GM23338 (cell line): Measurements from ENCODE around the gene STIL. TPM values are rescaled to one million over a fixed set of nuclear protein-coding genes. Genes with fewer than 3 reads are reported as not detected.
"Not testable (repeated sequence)": the region's sequence is repeated elsewhere in the genome, so short reads cannot be mapped to it uniquely, and the experiment has no call there.

ENCODE experiments used
- ATAC-seq: fragments of 200-7000 bp; cut with Tn5 transposase; 3 replicates; pipeline ENCODE4 v1.9.1; 2020
- DNase-seq: peaks from one replicate; pipeline ENCODE4 v3.0.0-alpha.2; 2015; ENCODE audit warnings: low spot score
- H2AFZ ChIP-seq: fragments of 200-600 bp; sonication (generic); 2 replicates; pipeline ENCODE4 v1.8.0; 2016; ENCODE audit warnings: antibody characterized with exemption, mild to moderate bottlenecking, moderate library complexity
- H3F3A ChIP-seq: fragments of 200-600 bp; sonication (generic); replicated peaks from 2 replicates; pipeline ENCODE4 v1.8.0; 2017; ENCODE audit warnings: antibody characterized with exemption, mixed run types, low read depth
- H3K27ac ChIP-seq: fragments of 200-600 bp; sonication (generic); 2 replicates; pipeline ENCODE4 v1.6.1; 2016; ENCODE audit warnings: low read depth
- H3K27me3 ChIP-seq: fragments of 200-600 bp; sonication (generic); 2 replicates; pipeline ENCODE4 v1.8.0; 2016; ENCODE audit warnings: mild to moderate bottlenecking, mixed run types, moderate library complexity; ENCODE audit not compliant: insufficient read depth
- H3K36me3 ChIP-seq: fragments of 200-600 bp; sonication (generic); 2 replicates; pipeline ENCODE4 v1.8.0; 2016; ENCODE audit warnings: mild to moderate bottlenecking; ENCODE audit not compliant: insufficient read depth
- H3K4me1 ChIP-seq: fragments of 200-600 bp; sonication (generic); 2 replicates; pipeline ENCODE4 v1.8.0; 2016; ENCODE audit warnings: mild to moderate bottlenecking, moderate library complexity; ENCODE audit not compliant: insufficient read depth
- H3K4me2 ChIP-seq: fragments of 200-600 bp; sonication (generic); 2 replicates; pipeline ENCODE4 v1.7.1; 2017; ENCODE audit warnings: mixed run types
- H3K4me3 ChIP-seq: fragments of 200-600 bp; sonication (generic); 2 replicates; pipeline ENCODE4 v1.6.1; 2016; ENCODE audit warnings: mixed run types
- H3K79me2 ChIP-seq: fragments of 200-600 bp; sonication (generic); replicated peaks from 2 replicates; pipeline ENCODE4 v1.8.0; 2017; ENCODE audit warnings: mild to moderate bottlenecking; ENCODE audit not compliant: insufficient read depth
- H3K9me2 ChIP-seq: fragments of 200-600 bp; sonication (generic); 2 replicates; pipeline ENCODE4 v1.8.0; 2017; ENCODE audit not compliant: insufficient read depth
- H4K20me1 ChIP-seq: fragments of 200-600 bp; sonication (generic); replicated peaks from 2 replicates; pipeline ENCODE4 v1.8.0; 2017; ENCODE audit warnings: mild to moderate bottlenecking; ENCODE audit not compliant: insufficient read depth
- H3K27ac Mint-ChIP-seq: 2 replicates; pipeline ENCODE4 v1.8.0; 2020; ENCODE audit warnings: inconsistent platforms, mild to moderate bottlenecking, moderate library complexity, mixed read lengths
- H3K27me3 Mint-ChIP-seq: 3 replicates; pipeline ENCODE4 v1.8.0; 2022; ENCODE audit warnings: low read depth, mild to moderate bottlenecking, moderate library complexity, mixed read lengths, inconsistent platforms; ENCODE audit not compliant: insufficient read depth, poor library complexity
- H3K36me3 Mint-ChIP-seq: 3 replicates; pipeline ENCODE4 v1.8.0; 2021; ENCODE audit warnings: low read depth, mild to moderate bottlenecking, inconsistent platforms, moderate library complexity, mixed read lengths
- H3K4me1 Mint-ChIP-seq: 3 replicates; pipeline ENCODE4 v1.8.0; 2020; ENCODE audit warnings: mild to moderate bottlenecking, inconsistent platforms, mixed read lengths
- H3K4me3 Mint-ChIP-seq: 3 replicates; pipeline ENCODE4 v1.8.0; 2021; ENCODE audit warnings: moderate library complexity, mild to moderate bottlenecking, inconsistent platforms, mixed read lengths
- H3K9me3 Mint-ChIP-seq: 3 replicates; pipeline ENCODE4 v1.8.0; 2020; ENCODE audit warnings: moderate library complexity, mild to moderate bottlenecking, inconsistent platforms, mixed read lengths
- CTCF ChIP-seq, 2 experiments: fragments of 200-600 bp in 1 of 2; sonication (generic) in 1 of 2; conservative IDR thresholded peaks; 2 replicates each; pipeline versions ENCODE4 v1.5.1 to v1.6.1; 2016 to 2017; ENCODE audit warnings: antibody characterized with exemption in 2 of 2, low read depth in 2 of 2, mild to moderate bottlenecking in 2 of 2, moderate library complexity in 1 of 2
- JUNB ChIP-seq: IDR thresholded peaks from one replicate; pipeline ENCODE4 v1.6.1; 2016; ENCODE audit warnings: antibody characterized with exemption; ENCODE audit not compliant: unreplicated experiment
- NANOG ChIP-seq: IDR thresholded peaks from 2 replicates; pipeline ENCODE4 v1.6.1; 2016; ENCODE audit warnings: antibody characterized with exemption, borderline replicate concordance
- REST ChIP-seq: IDR thresholded peaks from one replicate; pipeline ENCODE4 v1.6.1; 2018; ENCODE audit warnings: antibody characterized with exemption; ENCODE audit not compliant: unreplicated experiment
- STAT1 ChIP-seq: IDR thresholded peaks from one replicate; pipeline ENCODE4 v1.6.1; 2016; ENCODE audit warnings: antibody characterized with exemption; ENCODE audit not compliant: unreplicated experiment
- ZNF114 ChIP-seq: fragments of 250-450 bp; sonication (Bioruptor Pico); IDR thresholded peaks from 2 replicates; pipeline ENCODE4 v1.5.0; 2020; ENCODE audit warnings: mild to moderate bottlenecking, moderate library complexity
- polyA plus RNA-seq: library from polyadenylated mRNA; unstranded; fragments of >200 nt; fragmentation: Nextera tagmentation; extraction: Ambion mirVana; gene quantifications from 2 replicates; pipeline ENCODE4 v1.2.1, GENCODE V29; 2016
- total RNA-seq: library from RNA; depleted of rRNA; stranded (reverse); fragments of >200 nt; shearing (Covaris generic); gene quantifications from 2 replicates; pipeline ENCODE4 v1.2.3, GENCODE V29; 2014

Gene STIL
- total and polyA plus RNA-seq, 2 experiments from 2014 or later, result 15.6 to 38.2 TPM

DNA sequence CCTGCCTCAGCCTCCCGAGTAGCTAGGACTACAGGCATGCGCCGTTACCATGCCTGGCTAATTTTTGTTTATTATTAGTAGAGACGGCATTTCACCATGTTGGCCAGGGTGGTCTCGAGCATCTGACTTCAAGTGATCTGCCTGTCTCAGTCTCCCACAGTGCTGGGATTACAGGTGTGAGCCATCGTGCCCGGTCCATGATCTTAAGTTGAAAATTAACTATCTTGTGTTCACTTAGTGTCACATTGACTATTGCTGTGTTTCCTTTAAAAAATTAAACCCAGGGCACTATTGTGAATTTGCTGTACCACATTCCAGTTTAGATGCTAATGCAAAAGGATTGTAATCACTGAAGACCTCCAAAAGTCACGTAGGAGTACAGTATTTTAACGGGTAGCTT, 33.8 kb upstream of the STIL start:
- H3K4me1 Mint-ChIP-seq, result no peaks in the 10 kb centered on the region
- peaks cover 4% of the 10 kb centered on the region for H4K20me1 ChIP-seq
- no peaks in the 10 kb centered on the region for H3K9me2 ChIP-seq
- no peaks in the 10 kb centered on the region for H3K27me3 ChIP-seq
- no peaks in the 10 kb centered on the region for H3K4me1 ChIP-seq
- TF ChIP-seq JUNB, result no peak
- no peak for TF ChIP-seq STAT1
- TF ChIP-seq REST, result no peak
- no peak for TF ChIP-seq NANOG
- TF ChIP-seq CTCF (conservative IDR thresholded peaks at IDR 0.05; ENCODE audit: low read depth in 2 of 2), result no peak
- TF ChIP-seq ZNF114 (CRISPR knock-in tag), result no peak
- H3K4me2 ChIP-seq, result no peak overlapping the region
- H3K36me3 Mint-ChIP-seq, result 0 out of 3 replicates have a peak, but pooled peaks cover 3% of the 10 kb centered on the region
- H3K27ac Mint-ChIP-seq, result no peak overlapping the region
- peaks cover 8% of the 10 kb centered on the region; the same call in 1 of the 2 replicates for H3K79me2 ChIP-seq
- no peak overlapping the region for H3K27ac ChIP-seq
- no peaks in the 10 kb centered on the region; the same call in 2 of the 3 replicates for H3K9me3 Mint-ChIP-seq
- H3K4me3 ChIP-seq, result no peak overlapping the region
- H3F3A ChIP-seq, result no peaks in the 10 kb centered on the region
- H3K36me3 ChIP-seq, result no peaks in the 10 kb centered on the region
- H3K27me3 Mint-ChIP-seq, result peaks cover 5% of the 10 kb centered on the region
- DNase-seq (no peak), ATAC-seq (no peak)
- H3K4me3 Mint-ChIP-seq, result no peak overlapping the region
- H2AFZ ChIP-seq, result no peak overlapping the region

DNA sequence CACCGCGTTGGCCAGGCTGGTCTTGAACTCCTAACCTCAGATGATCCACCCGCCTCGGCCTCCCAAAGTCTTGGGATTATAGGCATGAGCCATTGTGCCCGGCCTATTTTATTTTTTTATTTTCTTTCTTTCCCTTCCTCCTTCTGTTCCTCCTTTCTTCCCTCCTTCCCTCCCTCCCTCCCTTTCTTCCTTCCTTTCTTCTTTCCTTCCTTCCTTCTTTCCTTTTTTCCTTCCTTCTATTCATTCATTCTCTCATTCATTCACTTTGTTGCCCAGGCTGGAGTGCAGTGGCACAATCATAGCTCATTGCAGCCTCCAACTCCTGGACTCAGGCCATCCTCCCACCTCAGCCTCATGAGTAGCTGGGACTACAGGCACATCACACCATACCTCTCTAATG, 33.0 kb upstream of the STIL start:
- not testable (repeated sequence) for H3K27me3 ChIP-seq, H2AFZ ChIP-seq, H3K36me3 ChIP-seq, H3K27me3 Mint-ChIP-seq, H3K4me2 ChIP-seq, H3K4me1 Mint-ChIP-seq, DNase-seq, ATAC-seq, H3K4me3 Mint-ChIP-seq, H3K4me1 ChIP-seq, H3K79me2 ChIP-seq, H4K20me1 ChIP-seq, H3F3A ChIP-seq, H3K27ac Mint-ChIP-seq, H3K36me3 Mint-ChIP-seq, H3K9me3 Mint-ChIP-seq, H3K27ac ChIP-seq, H3K9me2 ChIP-seq, H3K4me3 ChIP-seq
